ENCODE measurements around the gene TIMM44. TPM values are rescaled to one million over a fixed set of nuclear protein-coding genes. Genes with fewer than 3 reads are reported as not detected.

The TIMM44 gene
- total and polyA plus RNA-seq, 4 donors = 25.5 to 74.8 (median 56.2) TPM

- no peak overlapping the region for H3K27ac ChIP-seq (ENCODE audit: low read depth, low read length)
- H3K36me3 ChIP-seq (ENCODE audit: control insufficient read depth, insufficient read depth, low read length) = peaks cover 94% of the 10 kb centered on the region
- H3K9me3 ChIP-seq (ENCODE audit: control insufficient read depth, insufficient read depth, low read length) = no peaks in the 10 kb centered on the region
- H3K27me3 ChIP-seq (ENCODE audit: control insufficient read depth, insufficient read depth, low read length) = no peaks in the 10 kb centered on the region
- WGBS (ENCODE audit: insufficient coverage) = 89% methylated on average over 18 of the region's 18 CpGs
- no peak for DNase-seq (ENCODE audit: low read depth in 4 of 6, low spot score in 6 of 6)
- no peak overlapping the region for H3K4me3 ChIP-seq (ENCODE audit: low read depth, low read length)
- H3K4me1 ChIP-seq (ENCODE audit: control insufficient read depth, insufficient read depth, low read length) = peaks cover 8% of the 10 kb centered on the region
Measured at GRCh38 chr19:7983286-7983950, 40.0 kb upstream of the TIMM44 start.

GRCh38 chr19:7982651-7983099, 39.2 kb upstream of the TIMM44 start:
- WGBS (ENCODE audit: insufficient coverage) = 93% methylated on average over 17 of the region's 21 CpGs
- DNase-seq (ENCODE audit: low read depth in 4 of 6, low spot score in 6 of 6) = no peak
- Histone ChIP-seq H3K27ac (ENCODE audit: low read depth, low read length) (no peak overlapping the region), H3K4me1 (ENCODE audit: control insufficient read depth, insufficient read depth, low read length) (peaks cover 6% of the 10 kb centered on the region), H3K9me3 (ENCODE audit: control insufficient read depth, insufficient read depth, low read length) (no peaks in the 10 kb centered on the region), H3K4me3 (ENCODE audit: low read depth, low read length) (no peak overlapping the region), H3K27me3 (ENCODE audit: control insufficient read depth, insufficient read depth, low read length) (no peaks in the 10 kb centered on the region), H3K36me3 (ENCODE audit: control insufficient read depth, insufficient read depth, low read length) (peaks cover 94% of the 10 kb centered on the region)

- Histone ChIP-seq H3K4me1 (ENCODE audit: control insufficient read depth, insufficient read depth, low read length) (peaks cover under 1% of the 10 kb centered on the region), H3K27me3 (ENCODE audit: control insufficient read depth, insufficient read depth, low read length) (no peaks in the 10 kb centered on the region), H3K9me3 (ENCODE audit: control insufficient read depth, insufficient read depth, low read length) (no peaks in the 10 kb centered on the region), H3K27ac (ENCODE audit: low read depth, low read length) (no peak overlapping the region), H3K36me3 (ENCODE audit: control insufficient read depth, insufficient read depth, low read length) (peaks cover 94% of the 10 kb centered on the region), H3K4me3 (ENCODE audit: low read depth, low read length) (no peak overlapping the region)
- DNase-seq (ENCODE audit: low read depth in 4 of 6, low spot score in 6 of 6) = no peak
- 55% methylated on average over 8 of the region's 10 CpGs for WGBS (ENCODE audit: insufficient coverage)
Measured at GRCh38 chr19:7982103-7982502, 38.6 kb upstream of the TIMM44 start.

- H3K4me1 ChIP-seq (ENCODE audit: control insufficient read depth, insufficient read depth, low read length) = no peaks in the 10 kb centered on the region
- H3K4me3 ChIP-seq (ENCODE audit: low read depth, low read length) = no peak overlapping the region
- peaks cover 95% of the 10 kb centered on the region for H3K36me3 ChIP-seq (ENCODE audit: control insufficient read depth, insufficient read depth, low read length)
- H3K27ac ChIP-seq (ENCODE audit: low read depth, low read length) = no peak overlapping the region
- 94% methylated on average over 7 of the region's 7 CpGs for whole genome bisulfite sequencing (ENCODE audit: insufficient coverage)
- H3K27me3 ChIP-seq (ENCODE audit: control insufficient read depth, insufficient read depth, low read length) = no peaks in the 10 kb centered on the region
- no peaks in the 10 kb centered on the region for H3K9me3 ChIP-seq (ENCODE audit: control insufficient read depth, insufficient read depth, low read length)
- DNase-seq (ENCODE audit: low read depth in 4 of 6, low spot score in 6 of 6) = no peak
Measured at GRCh38 chr19:7981661-7982060, 38.2 kb upstream of the TIMM44 start.

- WGBS (ENCODE audit: insufficient coverage) = 94% methylated on average over 2 of the region's 7 CpGs
- H3K27me3 ChIP-seq (ENCODE audit: control insufficient read depth, insufficient read depth, low read length) = no peaks in the 10 kb centered on the region
- H3K4me3 ChIP-seq (ENCODE audit: low read depth, low read length) = no peak overlapping the region
- H3K4me1 ChIP-seq (ENCODE audit: control insufficient read depth, insufficient read depth, low read length) = no peaks in the 10 kb centered on the region
- peaks cover 99% of the 10 kb centered on the region for H3K36me3 ChIP-seq (ENCODE audit: control insufficient read depth, insufficient read depth, low read length)
- H3K27ac ChIP-seq (ENCODE audit: low read depth, low read length) = no peak overlapping the region
- no peaks in the 10 kb centered on the region for H3K9me3 ChIP-seq (ENCODE audit: control insufficient read depth, insufficient read depth, low read length)
- DNase-seq (ENCODE audit: low read depth in 4 of 6, low spot score in 6 of 6) = no peak
Measured at GRCh38 chr19:7981199-7981598, 37.7 kb upstream of the TIMM44 start.

GRCh38 chr19:7980635-7981121, 37.2 kb upstream of the TIMM44 start:
- 96% methylated on average over 12 of the region's 12 CpGs for WGBS (ENCODE audit: insufficient coverage)
- Histone ChIP-seq H3K9me3 (ENCODE audit: control insufficient read depth, insufficient read depth, low read length) (no peaks in the 10 kb centered on the region), H3K27ac (ENCODE audit: low read depth, low read length) (no peak overlapping the region), H3K4me1 (ENCODE audit: control insufficient read depth, insufficient read depth, low read length) (no peaks in the 10 kb centered on the region), H3K27me3 (ENCODE audit: control insufficient read depth, insufficient read depth, low read length) (no peaks in the 10 kb centered on the region), H3K4me3 (ENCODE audit: low read depth, low read length) (no peak overlapping the region), H3K36me3 (ENCODE audit: control insufficient read depth, insufficient read depth, low read length) (peaks cover 96% of the 10 kb centered on the region)
- no peak for DNase-seq (ENCODE audit: low read depth in 4 of 6, low spot score in 6 of 6)

- H3K4me1 ChIP-seq (ENCODE audit: control insufficient read depth, insufficient read depth, low read length) = peaks cover 3% of the 10 kb centered on the region
- no peak for DNase-seq (ENCODE audit: low read depth in 4 of 6, low spot score in 6 of 6)
- H3K27me3 ChIP-seq (ENCODE audit: control insufficient read depth, insufficient read depth, low read length) = no peaks in the 10 kb centered on the region
- no peak overlapping the region for H3K27ac ChIP-seq (ENCODE audit: low read depth, low read length)
- WGBS (ENCODE audit: insufficient coverage) = 96% methylated on average over 13 of the region's 13 CpGs
- no peaks in the 10 kb centered on the region for H3K9me3 ChIP-seq (ENCODE audit: control insufficient read depth, insufficient read depth, low read length)
- H3K4me3 ChIP-seq (ENCODE audit: low read depth, low read length) = no peak overlapping the region
- H3K36me3 ChIP-seq (ENCODE audit: control insufficient read depth, insufficient read depth, low read length) = peaks cover 96% of the 10 kb centered on the region
Measured at GRCh38 chr19:7980168-7980567, 36.7 kb upstream of the TIMM44 start.

- Histone ChIP-seq H3K4me1 (ENCODE audit: control insufficient read depth, insufficient read depth, low read length) (peaks cover 8% of the 10 kb centered on the region), H3K4me3 (ENCODE audit: low read depth, low read length) (no peak overlapping the region), H3K9me3 (ENCODE audit: control insufficient read depth, insufficient read depth, low read length) (no peaks in the 10 kb centered on the region), H3K27me3 (ENCODE audit: control insufficient read depth, insufficient read depth, low read length) (no peaks in the 10 kb centered on the region), H3K27ac (ENCODE audit: low read depth, low read length) (no peak overlapping the region), H3K36me3 (ENCODE audit: control insufficient read depth, insufficient read depth, low read length) (peaks cover 96% of the 10 kb centered on the region)
- DNase-seq (ENCODE audit: low read depth in 4 of 6, low spot score in 6 of 6) = no peak
- 92% methylated on average over 8 of the region's 8 CpGs for WGBS (ENCODE audit: insufficient coverage)
Measured at GRCh38 chr19:7979559-7979958, 36.1 kb upstream of the TIMM44 start.

- DNase-seq (ENCODE audit: low read depth in 4 of 6, low spot score in 6 of 6) = no peak
- H3K4me1 ChIP-seq (ENCODE audit: control insufficient read depth, insufficient read depth, low read length) = peaks cover 14% of the 10 kb centered on the region
- H3K9me3 ChIP-seq (ENCODE audit: control insufficient read depth, insufficient read depth, low read length) = no peaks in the 10 kb centered on the region
- H3K27me3 ChIP-seq (ENCODE audit: control insufficient read depth, insufficient read depth, low read length) = no peaks in the 10 kb centered on the region
- WGBS (ENCODE audit: insufficient coverage) = 92% methylated on average over 10 of the region's 10 CpGs
- H3K27ac ChIP-seq (ENCODE audit: low read depth, low read length) = no peak overlapping the region
- H3K4me3 ChIP-seq (ENCODE audit: low read depth, low read length) = no peak overlapping the region
- peaks cover 96% of the 10 kb centered on the region for H3K36me3 ChIP-seq (ENCODE audit: control insufficient read depth, insufficient read depth, low read length)
Measured at GRCh38 chr19:7979011-7979410, 35.5 kb upstream of the TIMM44 start.

GRCh38 chr19:7978179-7978825, 34.8 kb upstream of the TIMM44 start:
- no peaks in the 10 kb centered on the region for H3K9me3 ChIP-seq (ENCODE audit: control insufficient read depth, insufficient read depth, low read length)
- WGBS (ENCODE audit: insufficient coverage) = 75% methylated on average over 12 of the region's 12 CpGs
- DNase-seq (ENCODE audit: low read depth in 4 of 6, low spot score in 6 of 6) = no peak
- peaks cover 15% of the 10 kb centered on the region for H3K4me1 ChIP-seq (ENCODE audit: control insufficient read depth, insufficient read depth, low read length)
- H3K36me3 ChIP-seq (ENCODE audit: control insufficient read depth, insufficient read depth, low read length) = peaks cover 96% of the 10 kb centered on the region
- no peaks in the 10 kb centered on the region for H3K27me3 ChIP-seq (ENCODE audit: control insufficient read depth, insufficient read depth, low read length)
- no peak overlapping the region for H3K4me3 ChIP-seq (ENCODE audit: low read depth, low read length)
- H3K27ac ChIP-seq (ENCODE audit: low read depth, low read length) = no peak overlapping the region
